Measurements from ENCODE around the gene WDFY4. TPM values are rescaled to one million over a fixed set of nuclear protein-coding genes. Genes with fewer than 3 reads are reported as not detected.

Gene WDFY4
- total RNA-seq, 4 donors from 2014 or later = 0.61 to 3.8 (median 0.88) TPM

GRCh38 chr10:48739170-48739569 lies 54.5 kb downstream of the WDFY4 start:
- no peak overlapping the region for H3K4me3 ChIP-seq
- no peak for DNase-seq
- H3K36me3 ChIP-seq = no peaks in the 10 kb centered on the region
- WGBS, 2 donors = 77 to 84% methylated on average over 7 of the region's 7 CpGs
- H3K4me1 ChIP-seq = no peaks in the 10 kb centered on the region
- H3K9me3 ChIP-seq = no peaks in the 10 kb centered on the region
- no peak overlapping the region for H3K27ac ChIP-seq
- TF ChIP-seq POLR2A (IDR thresholded peaks at IDR 0.05) = no peak
- TF ChIP-seq CTCF (IDR thresholded peaks at IDR 0.05) = no peak
- peaks cover 0 to 4% (median 0%) of the 10 kb centered on the region in 4 donors for H3K27me3 ChIP-seq
- intact Hi-C loops (cut with DNase I) = no loop called here

GRCh38 chr10:48740015-48740707 lies 55.5 kb downstream of the WDFY4 start:
- Histone ChIP-seq H3K36me3 (no peaks in the 10 kb centered on the region), H3K4me3 (no peak overlapping the region)
- DNase-seq = no peak

GRCh38 chr10:48740988-48741387 lies 56.3 kb downstream of the WDFY4 start:
- Histone ChIP-seq H3K27me3 (peaks cover 0 to 4% (median 0%) of the 10 kb centered on the region in 4 donors), H3K9me3 (no peaks in the 10 kb centered on the region), H3K4me1 (no peaks in the 10 kb centered on the region), H3K36me3 (no peaks in the 10 kb centered on the region), H3K27ac (no peak overlapping the region), H3K4me3 (no peak overlapping the region)
- DNase-seq = no peak
- 65 to 91% methylated on average over 2 of the region's 2 CpGs for WGBS, 2 donors
- intact Hi-C loops (cut with DNase I) = no loop called here
- TF ChIP-seq POLR2A (IDR thresholded peaks at IDR 0.05) (no peak), CTCF (IDR thresholded peaks at IDR 0.05) (no peak)

More at GRCh38 chr10:48740015-48740707, 55.5 kb downstream of the WDFY4 start:
- TF ChIP-seq CTCF (IDR thresholded peaks at IDR 0.05) = no peak
- TF ChIP-seq POLR2A (IDR thresholded peaks at IDR 0.05) = no peak
- WGBS, 2 donors = 38 to 75% methylated on average over 9 to 11 of the region's 11 CpGs
- no peak overlapping the region for H3K27ac ChIP-seq
- no peaks in the 10 kb centered on the region for H3K4me1 ChIP-seq
- intact Hi-C loops (cut with DNase I) = no loop called here
- H3K9me3 ChIP-seq = no peaks in the 10 kb centered on the region
- H3K27me3 ChIP-seq = peaks cover 0 to 4% (median 0%) of the 10 kb centered on the region in 4 donors

- Histone ChIP-seq H3K36me3 (no peaks in the 10 kb centered on the region), H3K27me3 (no peaks in the 10 kb centered on the region), H3K27ac (no peak overlapping the region), H3K4me1 (no peaks in the 10 kb centered on the region), H3K4me3 (no peak overlapping the region), H3K9me3 (no peaks in the 10 kb centered on the region)
- intact Hi-C loops (cut with DNase I) = no loop called here
- 83 to 91% methylated on average over 6 of the region's 18 CpGs for WGBS, 2 donors
- no peak for DNase-seq
- no peak for TF ChIP-seq POLR2A (IDR thresholded peaks at IDR 0.05)
- TF ChIP-seq CTCF (IDR thresholded peaks at IDR 0.05) = no peak
Measured at GRCh38 chr10:48742891-48743860, 58.5 kb downstream of the WDFY4 start.

GRCh38 chr10:48744587-48744986 lies 59.9 kb downstream of the WDFY4 start:
- no peaks in the 10 kb centered on the region for H3K36me3 ChIP-seq
- DNase-seq = no peak
- no peak overlapping the region for H3K27ac ChIP-seq
- H3K27me3 ChIP-seq = no peaks in the 10 kb centered on the region
- intact Hi-C loops (cut with DNase I) = no loop called here
- no peak for TF ChIP-seq POLR2A (IDR thresholded peaks at IDR 0.05)
- TF ChIP-seq CTCF (IDR thresholded peaks at IDR 0.05) = no peak
- no peaks in the 10 kb centered on the region for H3K4me1 ChIP-seq
- WGBS, 2 donors = 70 to 75% methylated on average over 6 of the region's 6 CpGs
- H3K9me3 ChIP-seq = no peaks in the 10 kb centered on the region
- H3K4me3 ChIP-seq = no peak overlapping the region
